A673 (cell line): Measurements from ENCODE around the gene SEMA4D. TPM values are rescaled to one million over a fixed set of nuclear protein-coding genes. Genes with fewer than 3 reads are reported as not detected.

Source experiments
- BruUV-seq: library from RNA; stranded (reverse); fragments of 400-500 nt; replicated peaks from 2 replicates; lab custom pipeline; 2021; lab: Mats Ljungman, UMichigan
- CTCF ChIA-PET: fragments of 300-600 bp; sonication (Branson Sonifier 250); formaldehyde crosslinking; loops from one replicate; lab custom pipeline; 2022; ENCODE audit warnings: antibody characterized with exemption; lab: Charles Lee
- POLR2A ChIA-PET: fragments of 300-600 bp; sonication (Branson Sonifier 250); formaldehyde crosslinking; loops from one replicate; lab custom pipeline; 2022; ENCODE audit warnings: antibody characterized with exemption; ENCODE audit not compliant: low non-redundant PET; lab: Charles Lee
- DNase-seq: peaks from one replicate; pipeline ENCODE4 v3.0.0-alpha.2; 2015; ENCODE audit warnings: low spot score
- H3K27ac ChIP-seq: fragments of 200-600 bp; sonication (generic); 2 replicates; pipeline ENCODE4 v1.5.1; 2016; ENCODE audit warnings: mixed run types, low read depth, mild to moderate bottlenecking, mixed read lengths, antibody characterized with exemption, low read length; ENCODE audit not compliant: poor library complexity, severe bottlenecking
- H3K27me3 ChIP-seq: fragments of 200-600 bp; sonication (generic); replicated peaks from 2 replicates; pipeline ENCODE4 v1.6.1; 2017; ENCODE audit warnings: mixed run types, low read depth, mild to moderate bottlenecking, mixed read lengths, antibody characterized with exemption, low read length; ENCODE audit not compliant: insufficient read depth, poor library complexity
- H3K36me3 ChIP-seq: fragments of 200-600 bp; sonication (generic); 2 replicates; pipeline ENCODE4 v1.6.1; 2016; ENCODE audit warnings: mixed run types, mild to moderate bottlenecking, mixed read lengths, antibody characterized with exemption, low read length; ENCODE audit not compliant: insufficient read depth, poor library complexity, severe bottlenecking
- H3K4me1 ChIP-seq: fragments of 200-600 bp; sonication (generic); 2 replicates; pipeline ENCODE4 v1.6.1; 2017; ENCODE audit warnings: mixed run types, mild to moderate bottlenecking, mixed read lengths, antibody characterized with exemption, low read length; ENCODE audit not compliant: insufficient read depth, poor library complexity, severe bottlenecking
- H3K4me3 ChIP-seq: fragments of 200-600 bp; sonication (generic); 2 replicates; pipeline ENCODE4 v1.5.1; 2016; ENCODE audit warnings: low read depth, mixed run types, mild to moderate bottlenecking, mixed read lengths, low read length; ENCODE audit not compliant: poor library complexity, severe bottlenecking
- H3K9me3 ChIP-seq: fragments of 200-600 bp; sonication (generic); 2 replicates; pipeline ENCODE4 v1.6.1; 2016; ENCODE audit warnings: mixed run types, low read depth, mild to moderate bottlenecking, mixed read lengths, antibody characterized with exemption, low read length; ENCODE audit not compliant: poor library complexity, severe bottlenecking
- EZH2 ChIP-seq: fragments of 200-600 bp; sonication (generic); IDR thresholded peaks from 2 replicates; pipeline ENCODE4 v1.6.1; 2017; ENCODE audit warnings: borderline replicate concordance, low read depth, mild to moderate bottlenecking, mixed read lengths, antibody characterized with exemption, low read length; ENCODE audit not compliant: poor library complexity, severe bottlenecking
- intact Hi-C: fragments of 100-400 bp; cut with micrococcal nuclease; formaldehyde crosslinking; loops from one replicate; pipeline ENCODE4 v1.10.0; 2022; ENCODE audit not compliant: unreplicated experiment
- total RNA-seq: library from RNA; stranded (reverse); gene quantifications from 2 replicates; pipeline ENCODE4 v1.2.3, GENCODE V29; 2021
- TF ChIP-seq, protein P1 (sequence below): fragments of 300-800, 200-600 bp; sonication (generic); conservative IDR thresholded peaks from 2 replicates; pipeline ENCODE4 v1.5.1; 2017; ENCODE audit warnings: low read depth, mild to moderate bottlenecking, antibody characterized with exemption, low read length, moderate library complexity, mixed read lengths

The SEMA4D gene
- total RNA-seq, 1 experiment from 2014 or later: 14.2 TPM

- BruUV-seq: no TSS peak
- no peak for DNase-seq
- TF ChIP-seq, protein P1, sequence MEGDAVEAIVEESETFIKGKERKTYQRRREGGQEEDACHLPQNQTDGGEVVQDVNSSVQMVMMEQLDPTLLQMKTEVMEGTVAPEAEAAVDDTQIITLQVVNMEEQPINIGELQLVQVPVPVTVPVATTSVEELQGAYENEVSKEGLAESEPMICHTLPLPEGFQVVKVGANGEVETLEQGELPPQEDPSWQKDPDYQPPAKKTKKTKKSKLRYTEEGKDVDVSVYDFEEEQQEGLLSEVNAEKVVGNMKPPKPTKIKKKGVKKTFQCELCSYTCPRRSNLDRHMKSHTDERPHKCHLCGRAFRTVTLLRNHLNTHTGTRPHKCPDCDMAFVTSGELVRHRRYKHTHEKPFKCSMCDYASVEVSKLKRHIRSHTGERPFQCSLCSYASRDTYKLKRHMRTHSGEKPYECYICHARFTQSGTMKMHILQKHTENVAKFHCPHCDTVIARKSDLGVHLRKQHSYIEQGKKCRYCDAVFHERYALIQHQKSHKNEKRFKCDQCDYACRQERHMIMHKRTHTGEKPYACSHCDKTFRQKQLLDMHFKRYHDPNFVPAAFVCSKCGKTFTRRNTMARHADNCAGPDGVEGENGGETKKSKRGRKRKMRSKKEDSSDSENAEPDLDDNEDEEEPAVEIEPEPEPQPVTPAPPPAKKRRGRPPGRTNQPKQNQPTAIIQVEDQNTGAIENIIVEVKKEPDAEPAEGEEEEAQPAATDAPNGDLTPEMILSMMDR: no peak
- no peak for TF ChIP-seq EZH2
- Histone ChIP-seq H3K9me3 (no peaks in the 10 kb centered on the region), H3K27me3 (no peaks in the 10 kb centered on the region), H3K4me1 (no peaks in the 10 kb centered on the region), H3K4me3 (no peak overlapping the region), H3K27ac (no peak overlapping the region), H3K36me3 (no peaks in the 10 kb centered on the region)
- intact Hi-C loops: no loop called here
- ChIA-PET POLR2A (no interaction called here), CTCF (no interaction called here)
These were observed 70.2 kb downstream of the SEMA4D start for GRCh38 chr9:89427621-89428221.

DNA sequence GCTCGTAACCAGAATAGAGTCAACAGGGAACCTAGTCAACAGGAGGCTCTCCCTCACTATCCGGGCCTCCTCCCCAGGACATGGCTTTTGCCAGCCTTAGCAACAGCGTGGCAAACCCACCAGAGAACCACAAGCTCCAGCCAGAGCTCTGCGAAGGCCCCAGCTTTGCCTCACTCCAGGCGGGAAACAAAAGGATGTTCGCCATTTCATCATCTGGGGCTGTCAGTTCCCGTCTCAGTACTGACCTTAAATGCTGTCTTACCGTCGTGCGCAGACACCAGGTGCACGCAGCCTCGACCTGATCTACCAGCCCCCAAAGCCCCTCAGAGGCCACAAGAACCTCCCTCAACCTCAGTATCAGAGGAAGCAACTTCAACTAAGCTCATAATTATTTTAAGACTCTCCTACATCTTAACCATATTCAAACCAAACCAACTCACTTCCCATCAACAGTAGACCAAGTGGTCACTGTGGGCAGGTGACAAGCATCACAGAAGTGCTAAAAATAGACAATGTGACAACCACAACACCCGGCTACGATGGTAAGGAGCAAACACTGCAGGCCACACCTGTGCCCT lies 71.4 kb downstream of the SEMA4D start:
- no peak for TF ChIP-seq EZH2
- TF ChIP-seq, protein P1: no peak
- no peak for DNase-seq
- H3K4me1 ChIP-seq: no peaks in the 10 kb centered on the region
- POLR2A ChIA-PET: no interaction called here
- H3K27me3 ChIP-seq: no peaks in the 10 kb centered on the region
- H3K27ac ChIP-seq: no peak overlapping the region
- no peaks in the 10 kb centered on the region for H3K36me3 ChIP-seq
- no peaks in the 10 kb centered on the region for H3K9me3 ChIP-seq
- CTCF ChIA-PET: no interaction called here
- BruUV-seq: no TSS peak
- H3K4me3 ChIP-seq: no peak overlapping the region
- intact Hi-C loops: no loop called here

- no peak overlapping the region for H3K27ac ChIP-seq
- BruUV-seq: no TSS peak
- H3K36me3 ChIP-seq: no peaks in the 10 kb centered on the region
- H3K4me1 ChIP-seq: no peaks in the 10 kb centered on the region
- H3K9me3 ChIP-seq: no peaks in the 10 kb centered on the region
- ChIA-PET CTCF (no interaction called here), POLR2A (no interaction called here)
- DNase-seq: no peak
- H3K27me3 ChIP-seq: no peaks in the 10 kb centered on the region
- TF ChIP-seq EZH2: no peak
- TF ChIP-seq, protein P1: no peak
- intact Hi-C loops: no loop called here
- H3K4me3 ChIP-seq: no peak overlapping the region
These were observed 72.0 kb downstream of the SEMA4D start for GRCh38 chr9:89425921-89426383.
